Muscle of back (tissue), 11 donors: ENCODE measurements around the gene PAX2. TPM values are rescaled to one million over a fixed set of nuclear protein-coding genes. Genes with fewer than 3 reads are reported as not detected.

Experiments used
- DNase-seq, 3 donors: peaks; one replicate each; pipeline versions ENCODE4 v3.0.0 to v3.0.0-alpha.2; 2013
- polyA plus RNA-seq, 10 donors: library from polyadenylated mRNA; unstranded; fragments of 120-200 nt; gene quantifications; one replicate each; pipeline ENCODE4 v1.2.1, GENCODE V29; 2013; ENCODE audit not compliant: insufficient read length in 10 of 10

PAX2 gene
- polyA plus RNA-seq, 10 donors = 0.04 to 0.25 (median 0.14) TPM; not detected in 4

DNA sequence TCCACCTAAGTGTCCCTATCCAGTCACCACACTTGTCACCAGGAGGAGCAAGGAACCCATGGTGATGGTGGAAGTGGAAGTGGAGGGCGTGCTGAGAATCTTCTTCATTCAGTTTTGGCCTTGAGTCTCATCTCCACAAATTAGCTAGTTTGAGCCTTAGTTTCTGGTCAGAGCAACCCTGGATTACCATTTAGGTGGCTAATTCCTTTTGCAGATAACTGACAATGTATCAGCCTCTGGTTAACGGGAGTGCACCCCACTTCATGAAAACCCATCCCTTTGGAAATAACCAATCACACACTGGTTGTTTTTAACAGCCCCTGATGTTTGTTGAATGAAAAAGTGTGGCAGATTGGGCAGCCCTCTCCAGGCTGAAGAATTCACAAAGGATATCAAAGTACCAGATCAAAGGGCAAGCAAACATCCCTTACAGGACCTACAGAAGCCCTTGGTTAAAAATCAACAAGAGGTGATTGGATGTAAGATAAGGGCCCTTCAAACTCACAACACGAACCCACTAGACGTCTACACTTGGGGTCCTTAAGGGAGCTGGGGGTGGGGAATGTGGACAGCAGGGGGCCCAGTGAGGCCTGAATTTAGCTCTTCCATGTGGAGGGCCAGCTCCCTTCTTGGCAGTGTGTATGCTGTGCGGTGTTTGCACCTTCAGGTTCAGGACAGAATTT, 130.2 kb downstream of the PAX2 start:
- no peak for DNase-seq

DNA sequence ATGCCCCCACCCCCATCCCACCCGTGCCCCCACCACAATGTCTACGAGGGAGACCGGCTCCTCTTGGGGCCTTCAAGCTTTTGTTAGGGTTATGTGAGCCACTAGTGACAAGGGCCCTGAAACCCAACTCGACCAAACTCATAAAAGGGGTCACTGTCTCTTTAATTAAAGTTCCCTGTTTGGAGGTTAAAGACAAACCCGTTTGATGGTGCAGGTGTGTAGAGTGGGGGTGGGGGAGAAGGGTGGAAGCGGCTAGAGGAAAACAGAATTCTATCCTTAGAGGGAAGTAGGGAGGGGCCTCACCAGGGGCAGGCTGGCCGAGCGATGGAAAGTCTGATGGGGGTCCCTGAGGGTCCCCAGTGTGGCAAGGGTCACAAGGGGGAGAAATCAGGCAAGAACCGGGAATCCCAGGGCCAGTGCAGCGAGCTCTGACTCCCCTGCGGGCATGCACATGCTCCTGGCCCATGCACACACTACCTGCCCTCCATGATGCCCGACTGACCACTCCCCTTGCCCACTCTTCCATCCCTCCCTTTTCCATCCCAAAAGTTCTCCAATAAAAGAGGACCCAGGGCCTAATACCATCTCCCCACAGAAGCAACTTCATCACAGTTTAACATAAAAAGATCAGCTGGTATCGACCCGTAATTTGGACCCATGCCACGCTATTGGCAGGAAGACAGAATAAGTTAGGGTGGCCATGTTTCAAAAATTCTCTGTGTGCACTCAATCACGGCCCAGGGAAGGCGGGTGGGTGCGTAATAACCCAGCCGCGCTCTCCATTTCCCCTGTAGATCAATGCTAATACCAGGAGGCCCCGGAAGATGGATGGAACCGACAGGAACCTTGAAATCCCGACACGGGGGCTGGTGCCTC, 131.4 kb downstream of the PAX2 start:
- DNase-seq = no peak

DNA sequence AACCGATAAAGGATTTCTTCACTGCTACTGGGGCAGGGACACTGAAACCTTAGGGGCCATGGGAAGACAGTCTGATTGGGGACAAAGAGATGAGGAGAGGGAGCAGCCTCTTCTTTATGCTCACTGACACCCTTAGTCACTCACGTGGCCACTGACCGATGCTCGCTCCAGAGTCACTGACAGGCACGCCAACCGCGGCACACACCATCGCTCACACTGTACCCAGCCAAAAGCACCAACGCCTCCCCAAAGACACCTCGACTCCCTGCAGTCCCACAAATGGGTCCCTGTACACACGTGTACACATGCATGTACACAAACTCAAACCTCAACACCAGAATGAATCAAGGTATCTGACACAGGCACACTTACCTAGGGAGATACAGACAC, 132.1 kb downstream of the PAX2 start:
- DNase-seq = no peak

DNA sequence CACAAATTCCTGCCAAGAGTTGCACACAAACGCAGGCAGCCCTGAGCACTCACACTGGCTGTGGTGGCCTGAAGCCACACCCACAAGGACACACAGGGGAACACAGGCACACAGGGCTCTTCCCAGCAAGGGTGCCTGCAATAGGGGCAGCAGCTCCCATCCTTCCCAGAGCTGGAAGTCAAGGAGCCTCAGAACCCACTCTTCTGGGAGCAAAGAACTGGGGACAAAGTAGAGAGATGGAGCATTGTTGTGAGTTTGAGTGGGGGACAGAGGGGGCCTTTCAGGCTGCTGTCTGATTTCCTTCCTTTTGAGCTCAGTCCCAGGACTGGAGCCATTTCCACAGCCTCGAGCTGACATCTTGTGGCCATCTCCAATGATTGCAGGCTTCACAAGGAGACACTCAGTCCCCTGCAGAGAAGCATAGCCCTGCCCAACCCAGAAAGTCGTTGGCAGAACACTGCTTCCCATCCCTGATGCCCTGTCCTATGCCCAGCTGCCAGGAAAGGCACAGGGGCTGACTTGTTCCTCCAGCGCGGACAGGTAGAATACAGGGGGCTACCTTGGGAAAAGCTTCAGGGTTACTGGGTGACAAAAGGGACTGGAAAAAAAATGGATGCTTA, 133.0 kb downstream of the PAX2 start:
- DNase-seq = peak; percentile 68 to 84 (median 71)

Other genes with a start within 250 kb of the PAX2 start
- gene SEC31B, start 225.7 kb upstream of the PAX2 start, polyA plus RNA-seq = 10 to 100 TPM in 5 of 10 donors, 1 to 10 TPM in 5; 4.8 to 17.3 (median 10.2) TPM
- gene NDUFB8, start 215.7 kb upstream of the PAX2 start, polyA plus RNA-seq = 100 to 1,000 TPM; 102 to 143 (median 120) TPM
- 10 to 100 TPM; 27.1 to 42.1 (median 37.0) TPM for gene HIF1AN, start 209.6 kb upstream of the PAX2 start, polyA plus RNA-seq
- gene SLF2, start 167.4 kb downstream of the PAX2 start, polyA plus RNA-seq = 100 to 1,000 TPM in 1 of 10 donors, 10 to 100 TPM in 9; 51.3 to 101 (median 74.4) TPM
- gene SEMA4G, start 223.9 kb downstream of the PAX2 start, polyA plus RNA-seq = 10 to 100 TPM in 2 of 10 donors, 1 to 10 TPM in 8; 5.6 to 11.4 (median 7.0) TPM
- 10 to 100 TPM; 56.1 to 74.6 (median 65.6) TPM for gene MRPL43, start 241.9 kb downstream of the PAX2 start, polyA plus RNA-seq
- 10 to 100 TPM in 3 of 10 donors, 1 to 10 TPM in 7; 7.1 to 15.4 (median 9.5) TPM for gene TWNK, start 242.0 kb downstream of the PAX2 start, polyA plus RNA-seq